NCI-H1436 (cell line): ENCODE measurements around the gene NNMT.

Source experiments
- DNase-seq: peaks from one replicate; lab custom pipeline; 2025; lab: John Stamatoyannopoulos, UW

Gene NNMT

GRCh38 chr11:114348200-114349191, 52.3 kb downstream of the NNMT start:
- no peak for DNase-seq

GRCh38 chr11:114350022-114350421, 53.8 kb downstream of the NNMT start:
- DNase-seq: no peak

GRCh38 chr11:114353443-114353842, 57.2 kb downstream of the NNMT start:
- DNase-seq: no peak

GRCh38 chr11:114354076-114354475, 57.9 kb downstream of the NNMT start:
- DNase-seq: no peak

- no peak for DNase-seq
These were observed 62.5 kb downstream of the NNMT start for GRCh38 chr11:114358716-114359115.

- DNase-seq: no peak
These were observed 63.1 kb downstream of the NNMT start for GRCh38 chr11:114359342-114359741.

- DNase-seq: no peak
These were observed 66.1 kb downstream of the NNMT start for GRCh38 chr11:114362326-114362725.

- DNase-seq: no peak
These were observed 66.8 kb downstream of the NNMT start for GRCh38 chr11:114362958-114363357.
